ENCODE results near the gene AP1AR.

GRCh38 chr4:112315446-112315845, 83.9 kb downstream of the AP1AR start:
- TF ChIP-seq POLR2A (IDR thresholded peaks at IDR 0.05; ENCODE audit: low read length) (no peak), CTCF (IDR thresholded peaks at IDR 0.05) (no peak), SMC3 (IDR thresholded peaks at IDR 0.05) (no peak), ESRRA (IDR thresholded peaks at IDR 0.05; ENCODE audit: borderline replicate concordance, low read length) (no peak), RCOR1 (IDR thresholded peaks at IDR 0.05; ENCODE audit: low read depth, low read length) (no peak), POLR2AphosphoS2 (conservative IDR thresholded peaks at IDR 0.05; ENCODE audit: low read length) (no peak)
